H1 (cell line): ENCODE measurements around the gene TRIM29.

Experiments used
- ASH2L ChIP-seq: fragments of 200-600, 300-600 bp; sonication (generic); IDR thresholded peaks from one replicate; pipeline ENCODE4 v1.7.1; 2017; ENCODE audit warnings: low read length
- ATF3 ChIP-seq: IDR thresholded peaks from 2 replicates; pipeline ENCODE4 v1.6.1; 2011; ENCODE audit warnings: low read depth, mild to moderate bottlenecking, low read length; ENCODE audit not compliant: insufficient read depth
- BACH1 ChIP-seq: IDR thresholded peaks from 2 replicates; pipeline ENCODE4 v1.6.1; 2012; ENCODE audit warnings: low read length, improper control_type of control experiment
- CTCF ChIP-seq, 3 experiments: IDR thresholded peaks; 1 replicate in 2 of 3; 2 replicates in 1 of 3; pipeline versions ENCODE4 v1.5.1 to v1.6.1; 2011; ENCODE audit warnings: low read length in 3 of 3, mild to moderate bottlenecking in 3 of 3, inconsistent platforms in 2 of 3, low read depth in 1 of 3, moderate library complexity in 1 of 3; ENCODE audit not compliant: insufficient read depth in 1 of 3; ENCODE audit errors: control extremely low read depth in 1 of 3
- EP300 ChIP-seq, 2 experiments: IDR thresholded peaks; 1 replicate in 1 of 2; 2 replicates in 1 of 2; pipeline ENCODE4 v1.6.1; 2011 to 2012; ENCODE audit warnings: low read depth in 2 of 2, low read length in 2 of 2, mild to moderate bottlenecking in 2 of 2, borderline replicate concordance in 1 of 2, inconsistent platforms in 1 of 2, moderate library complexity in 1 of 2
- EZH2 ChIP-seq: fragments of 200-600 bp; sonication (generic); IDR thresholded peaks from 2 replicates; pipeline ENCODE4 v1.7.1; 2012; ENCODE audit warnings: low read depth, mild to moderate bottlenecking, moderate library complexity, low read length, inconsistent platforms; ENCODE audit not compliant: severe bottlenecking
- JUND ChIP-seq: IDR thresholded peaks from 2 replicates; pipeline ENCODE4 v1.6.1; 2011; ENCODE audit warnings: mild to moderate bottlenecking, improper control_type of control experiment, low read length
- MAX ChIP-seq: IDR thresholded peaks from 2 replicates; pipeline ENCODE4 v1.6.1; 2012; ENCODE audit warnings: inconsistent platforms
- NRF1 ChIP-seq: IDR thresholded peaks from 2 replicates; pipeline ENCODE4 v1.6.1; 2011; ENCODE audit warnings: mild to moderate bottlenecking, low read depth, low read length, improper control_type of control experiment
- POLR2A ChIP-seq, 2 experiments: IDR thresholded peaks; 1 replicate in 1 of 2; 2 replicates in 1 of 2; pipeline ENCODE4 v1.6.1; 2011; ENCODE audit warnings: low read depth in 2 of 2, low read length in 2 of 2, mild to moderate bottlenecking in 2 of 2; ENCODE audit errors: control extremely low read depth in 1 of 2
- POLR2AphosphoS5 ChIP-seq: IDR thresholded peaks from 2 replicates; pipeline ENCODE4 v1.6.1; 2011; ENCODE audit warnings: low read depth, low read length
- POU5F1 ChIP-seq: IDR thresholded peaks from 2 replicates; pipeline ENCODE4 v1.6.1; 2011; ENCODE audit warnings: low read depth, mild to moderate bottlenecking, low read length, moderate library complexity
- TAF1 ChIP-seq: IDR thresholded peaks from 2 replicates; pipeline ENCODE4 v1.6.1; 2011; ENCODE audit warnings: mild to moderate bottlenecking, low read depth, low read length
- ZNF274 ChIP-seq: IDR thresholded peaks from 2 replicates; pipeline ENCODE4 v1.7.0; 2012; ENCODE audit warnings: low read length, borderline replicate concordance; ENCODE audit errors: extremely low read depth

GRCh38 chr11:120167659-120168058 is 29.7 kb upstream of the TRIM29 start:
- TF ChIP-seq POU5F1 (no peak), CTCF (IDR thresholded peaks at IDR 0.05; ENCODE audit: control extremely low read depth in 1 of 3, insufficient read depth in 1 of 3, low read depth in 1 of 3, low read length in 3 of 3) (no peak), ZNF274 (no peak), POLR2A (IDR thresholded peaks at IDR 0.05; ENCODE audit: control extremely low read depth in 1 of 2, low read depth in 2 of 2, low read length in 2 of 2) (no peak), EP300 (IDR thresholded peaks at IDR 0.05; ENCODE audit: borderline replicate concordance in 1 of 2, low read depth in 2 of 2, low read length in 2 of 2) (no peak), ASH2L (no peak), POLR2AphosphoS5 (no peak), EZH2 (no peak), JUND (no peak), TAF1 (no peak), BACH1 (no peak), MAX (no peak), NRF1 (no peak), ATF3 (no peak)
